HTR-8/SVneo (cell line): Measurements from ENCODE around the gene ACOX1.

Experiments used
- DNase-seq: peaks from one replicate; pipeline ENCODE4 v3.0.0; 2011; ENCODE audit warnings: low spot score, mixed read lengths; ENCODE audit not compliant: insufficient read length
- FAIRE-seq: peaks from 2 replicates; lab custom pipeline; 2011; peaks lifted over from hg19 to GRCh38; lab: Jason Lieb, UNC

Gene ACOX1

DNA sequence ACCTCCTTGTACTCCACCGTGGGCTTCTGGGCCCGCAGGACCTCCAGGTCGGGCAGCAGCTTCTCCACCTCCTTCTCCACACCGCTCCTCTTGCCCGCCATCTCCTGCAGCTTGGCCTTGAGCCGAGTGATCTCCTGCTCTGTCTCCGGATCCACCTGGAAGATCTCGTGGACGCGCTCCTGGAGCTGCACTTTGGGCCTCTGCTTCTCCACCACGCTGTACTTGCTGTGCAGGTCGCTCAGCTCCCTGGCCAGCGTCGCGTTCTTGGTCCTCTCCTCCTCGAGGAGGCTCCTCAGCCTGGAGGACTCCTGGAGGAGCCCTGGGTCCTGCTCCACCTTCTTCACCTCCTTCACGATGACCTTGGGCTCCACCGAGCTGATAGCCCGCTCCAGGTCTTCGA, 30.5 kb upstream of the ACOX1 start:
- FAIRE-seq (no peak), DNase-seq (no peak)

DNA sequence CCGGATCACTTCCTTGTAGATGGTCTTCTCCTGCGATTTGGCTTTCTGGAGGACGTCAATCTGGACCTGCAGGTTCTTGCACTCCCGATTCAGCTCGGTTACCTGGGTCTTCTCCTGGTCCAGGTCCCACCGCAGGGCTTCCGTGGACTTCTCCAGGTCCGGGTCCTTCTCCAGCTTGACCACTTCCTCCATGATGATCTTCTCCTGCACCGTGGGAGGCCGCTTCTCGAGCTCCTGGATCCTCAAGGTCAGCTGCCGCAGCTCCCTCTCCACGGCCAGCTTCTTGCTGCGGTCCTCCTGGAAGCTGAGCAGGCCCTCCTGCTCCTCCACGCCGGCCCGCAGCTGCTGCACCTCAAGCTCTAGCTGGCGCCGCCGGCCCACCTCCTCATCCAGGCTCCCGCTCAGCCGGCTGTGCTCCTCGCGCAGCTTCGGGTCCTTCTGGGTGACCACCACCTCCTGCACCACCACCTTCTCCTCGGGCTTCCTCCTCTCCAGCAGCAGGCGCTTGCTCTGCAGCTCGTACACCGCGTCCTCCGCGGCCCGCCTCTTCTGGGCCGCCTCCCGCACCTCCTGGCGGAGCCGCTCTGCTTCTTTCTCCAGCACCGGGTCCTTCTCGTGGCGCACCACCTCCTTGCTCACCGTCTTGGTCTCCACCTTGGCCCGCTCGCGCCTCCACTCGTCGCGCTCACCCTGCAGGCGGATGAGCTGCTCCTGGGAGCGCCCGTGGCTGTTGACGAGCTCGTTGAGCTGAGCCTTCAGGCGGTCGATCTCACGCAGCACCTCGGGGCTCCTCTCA, 29.9 kb upstream of the ACOX1 start:
- FAIRE-seq = no peak
- no peak for DNase-seq

DNA sequence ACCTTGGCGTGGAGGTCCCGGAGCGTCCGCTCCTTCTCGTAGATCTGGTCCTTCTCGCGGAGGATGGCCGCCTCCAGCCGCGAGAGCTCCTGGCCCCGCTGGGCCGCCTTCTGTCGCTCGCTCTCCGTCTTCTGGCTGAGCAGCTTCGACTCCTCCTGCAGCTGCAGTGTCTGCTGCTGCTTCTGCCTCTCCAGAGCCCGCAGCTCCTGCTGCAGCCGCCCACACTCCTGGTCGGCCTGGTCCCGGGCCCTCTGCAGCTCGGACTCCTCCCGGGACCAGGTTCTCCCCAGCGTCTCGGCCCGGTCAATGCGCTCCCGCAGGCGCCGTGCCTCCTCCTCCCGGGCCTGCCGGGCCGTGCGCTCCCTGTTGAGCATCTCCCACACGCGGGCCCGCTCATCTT, 29.2 kb upstream of the ACOX1 start:
- FAIRE-seq (no peak), DNase-seq (no peak)

DNA sequence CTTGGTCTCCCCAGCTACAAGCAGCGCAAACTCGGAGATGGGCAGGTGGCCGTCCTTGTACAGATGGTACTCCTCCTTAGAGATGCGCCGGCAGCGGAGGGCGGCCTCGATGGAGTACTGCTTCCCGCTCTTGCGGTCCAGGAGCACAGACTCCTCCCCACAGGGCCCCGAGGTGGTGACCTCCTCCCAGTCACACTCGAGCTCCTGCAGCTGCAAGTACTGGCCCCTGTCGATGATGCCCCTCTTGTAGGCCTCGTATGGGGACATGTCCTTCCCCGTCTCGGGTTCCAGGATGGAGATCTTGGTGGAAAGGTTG, 28.8 kb upstream of the ACOX1 start:
- no peak for DNase-seq
- no peak for FAIRE-seq

DNA sequence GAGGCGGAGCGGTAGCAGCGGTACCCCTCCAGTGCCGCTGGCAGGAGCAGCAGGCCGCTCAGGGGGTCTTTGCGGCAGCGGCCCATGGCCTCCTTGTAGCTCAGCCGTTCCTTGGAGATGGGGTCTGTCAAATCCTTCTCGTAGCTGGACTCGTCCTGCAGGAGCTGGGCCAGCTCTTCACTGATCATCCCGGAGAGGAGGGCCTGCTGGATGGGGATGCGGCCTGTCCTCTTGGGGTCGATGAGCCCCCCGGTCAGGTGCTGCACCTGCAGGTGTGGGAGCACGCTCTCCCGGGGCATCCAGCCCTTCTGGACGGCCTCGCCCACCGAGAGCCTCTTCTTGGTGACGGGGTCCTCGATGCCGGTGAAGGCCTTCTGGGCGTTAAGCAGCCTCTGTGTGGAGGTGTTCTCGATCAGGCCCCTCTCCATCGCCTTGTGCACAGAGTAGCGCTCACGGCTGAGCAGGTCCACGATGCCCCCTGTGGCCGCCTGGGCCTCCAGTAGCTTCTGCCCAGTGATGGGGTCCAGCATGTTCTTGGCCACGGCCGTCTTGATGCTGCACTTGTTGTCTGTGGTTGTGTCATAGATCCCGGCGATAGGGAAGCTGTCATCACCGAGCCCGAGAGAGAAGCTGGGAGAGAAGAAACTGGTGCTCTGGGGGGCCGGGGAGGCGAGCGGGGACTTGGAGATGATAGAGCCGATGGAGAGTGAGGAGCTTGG, 28.3 kb upstream of the ACOX1 start:
- FAIRE-seq = peak; percentile 33
- DNase-seq = no peak

DNA sequence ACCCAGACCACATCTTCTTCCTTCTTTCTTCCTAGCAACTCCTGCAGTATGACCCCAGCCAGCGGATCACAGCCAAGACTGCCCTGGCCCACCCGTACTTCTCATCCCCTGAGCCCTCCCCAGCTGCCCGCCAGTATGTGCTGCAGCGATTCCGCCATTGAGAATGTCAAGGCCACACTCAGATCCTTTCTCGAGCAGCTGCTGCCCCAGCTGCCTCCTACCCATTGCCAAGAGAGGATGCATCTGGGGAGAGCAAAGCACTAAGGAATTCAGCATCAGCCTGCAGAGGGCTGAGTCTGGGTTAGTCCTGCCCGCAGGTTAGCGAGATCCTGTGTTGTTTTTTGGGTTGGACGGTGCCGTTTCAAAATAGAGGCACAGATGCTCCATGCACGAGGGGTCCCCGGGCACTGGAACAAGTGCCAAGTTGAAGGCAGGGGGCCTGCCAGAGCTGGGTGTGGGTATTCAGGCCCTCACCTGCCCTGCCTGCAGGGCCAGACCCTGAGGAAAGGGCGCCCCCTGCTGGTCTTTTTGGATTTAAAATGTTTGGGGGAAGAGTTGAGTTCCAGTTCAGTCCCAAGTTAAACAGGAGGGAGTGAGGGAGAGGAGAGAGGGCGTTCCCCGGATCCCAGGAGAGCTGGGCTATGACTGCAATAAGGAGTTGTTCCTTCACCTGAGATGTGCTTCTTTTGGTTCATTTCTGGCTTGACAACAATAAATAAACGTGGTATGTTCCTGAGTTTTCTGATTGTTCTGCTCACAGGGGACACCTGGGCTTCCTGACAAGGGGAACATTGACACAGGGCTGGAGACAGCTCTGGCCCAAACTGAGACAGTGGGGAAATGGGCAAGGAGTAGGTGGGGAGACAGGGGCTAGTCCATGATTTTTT, 26.5 kb upstream of the ACOX1 start:
- DNase-seq = peak; percentile 73
- FAIRE-seq = peak; percentile 64

DNA sequence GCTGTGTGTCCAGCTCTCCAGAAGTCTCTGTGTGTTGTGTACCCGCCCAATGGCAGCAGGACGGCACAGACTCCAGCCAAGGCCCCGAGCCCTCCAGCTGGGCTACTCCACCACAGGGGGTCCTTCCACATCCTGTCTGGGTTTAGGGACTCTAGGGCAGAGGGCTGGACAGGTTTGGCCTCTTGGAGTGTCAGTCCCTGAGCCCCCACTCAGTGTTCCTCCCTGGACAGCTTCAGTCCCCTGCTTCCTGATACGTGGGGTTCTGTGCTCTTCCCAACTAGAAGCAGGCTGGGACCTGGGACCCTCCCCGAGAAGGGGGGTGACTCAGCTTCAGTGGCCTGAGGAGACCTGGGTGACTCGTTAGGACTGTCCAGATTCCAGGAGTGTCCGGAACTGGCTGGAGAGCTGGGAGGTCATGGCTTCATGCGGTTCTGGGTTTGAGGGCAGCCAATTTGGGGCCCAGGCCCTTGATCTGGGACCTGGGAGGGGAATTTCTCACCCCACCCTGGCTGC, 25.8 kb upstream of the ACOX1 start:
- DNase-seq = no peak
- no peak for FAIRE-seq

DNA sequence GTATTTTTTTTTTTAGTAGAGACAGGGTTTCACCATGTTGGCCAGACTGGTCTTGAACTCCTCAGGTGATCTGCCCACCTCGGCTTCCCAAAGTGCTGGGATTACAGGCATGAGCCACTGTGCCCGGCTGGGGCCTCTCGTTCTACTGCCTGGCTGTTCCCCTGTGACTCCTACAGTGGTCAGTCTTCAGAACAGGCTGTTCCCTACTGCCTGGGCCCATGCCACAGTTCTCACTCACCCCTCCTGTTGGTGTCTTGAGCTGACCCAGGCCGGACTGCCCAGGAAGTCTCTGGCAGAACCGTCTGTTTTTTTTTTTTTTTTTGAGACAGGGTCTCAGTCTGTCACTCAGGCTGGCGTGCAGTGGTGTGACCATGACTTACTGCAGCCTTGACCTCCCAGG, 24.9 kb upstream of the ACOX1 start:
- no peak for DNase-seq
- FAIRE-seq = no peak

DNA sequence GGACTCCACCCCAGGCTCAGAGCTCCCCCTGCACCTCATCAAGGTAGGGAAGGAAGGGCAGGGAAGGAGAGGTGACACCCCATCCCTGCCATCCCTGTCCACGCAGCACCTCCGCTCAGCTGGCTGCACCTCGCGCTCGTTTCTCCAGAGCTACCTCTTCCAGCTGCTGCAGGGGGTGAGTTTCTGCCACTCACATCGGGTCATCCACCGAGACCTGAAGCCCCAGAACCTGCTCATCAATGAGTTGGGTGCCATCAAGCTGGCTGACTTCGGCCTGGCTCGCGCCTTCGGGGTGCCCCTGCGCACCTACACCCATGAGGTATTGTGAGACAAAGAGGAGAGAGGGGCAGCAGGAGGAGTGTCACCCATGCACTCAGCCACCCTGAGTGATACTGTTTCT, 23.1 kb upstream of the ACOX1 start:
- FAIRE-seq = no peak
- no peak for DNase-seq

DNA sequence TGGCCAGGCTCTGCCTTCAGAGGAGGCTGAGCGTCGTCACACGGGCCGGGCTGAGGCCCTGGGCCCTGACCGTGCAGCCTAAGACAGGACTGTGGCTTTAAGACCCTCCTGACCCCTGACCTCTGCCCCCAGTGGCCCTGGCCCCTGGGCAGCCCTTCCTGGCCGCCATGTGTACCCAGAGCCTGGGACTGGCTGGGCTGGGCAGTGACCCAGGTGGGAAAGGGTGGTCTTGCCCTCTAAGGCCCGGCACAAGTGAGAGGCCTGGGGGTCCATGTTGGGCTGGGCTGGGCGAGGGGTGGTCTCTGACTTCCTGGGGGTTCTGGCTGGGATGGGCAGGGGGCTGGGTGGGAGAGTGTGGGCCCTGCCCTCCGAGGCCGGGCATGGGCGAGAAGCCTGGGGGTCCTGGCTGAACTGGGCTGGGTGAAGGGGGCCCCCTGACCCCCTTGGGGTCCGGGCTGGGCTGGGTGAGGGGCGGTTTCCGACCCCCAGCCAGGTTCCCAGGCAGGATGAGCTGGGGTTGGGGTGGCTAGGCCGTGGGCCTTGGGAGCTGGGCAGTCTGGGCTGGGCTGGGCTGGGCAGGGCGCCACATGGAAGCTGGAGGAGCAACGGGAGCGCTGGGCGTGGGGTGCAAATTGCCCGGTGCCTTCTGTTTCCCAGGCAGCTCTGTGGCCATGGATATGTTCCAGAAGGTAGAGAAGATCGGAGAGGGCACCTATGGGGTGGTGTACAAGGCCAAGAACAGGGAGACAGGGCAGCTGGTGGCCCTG, 22.0 kb upstream of the ACOX1 start, which contains the start of gene CDK3:
TSS of gene CDK3 (plus strand) at position 101 of the 767 bp plus-strand sequence. CDS start at position 672, 571 bp downstream.
- FAIRE-seq (no peak), DNase-seq (no peak)

DNA sequence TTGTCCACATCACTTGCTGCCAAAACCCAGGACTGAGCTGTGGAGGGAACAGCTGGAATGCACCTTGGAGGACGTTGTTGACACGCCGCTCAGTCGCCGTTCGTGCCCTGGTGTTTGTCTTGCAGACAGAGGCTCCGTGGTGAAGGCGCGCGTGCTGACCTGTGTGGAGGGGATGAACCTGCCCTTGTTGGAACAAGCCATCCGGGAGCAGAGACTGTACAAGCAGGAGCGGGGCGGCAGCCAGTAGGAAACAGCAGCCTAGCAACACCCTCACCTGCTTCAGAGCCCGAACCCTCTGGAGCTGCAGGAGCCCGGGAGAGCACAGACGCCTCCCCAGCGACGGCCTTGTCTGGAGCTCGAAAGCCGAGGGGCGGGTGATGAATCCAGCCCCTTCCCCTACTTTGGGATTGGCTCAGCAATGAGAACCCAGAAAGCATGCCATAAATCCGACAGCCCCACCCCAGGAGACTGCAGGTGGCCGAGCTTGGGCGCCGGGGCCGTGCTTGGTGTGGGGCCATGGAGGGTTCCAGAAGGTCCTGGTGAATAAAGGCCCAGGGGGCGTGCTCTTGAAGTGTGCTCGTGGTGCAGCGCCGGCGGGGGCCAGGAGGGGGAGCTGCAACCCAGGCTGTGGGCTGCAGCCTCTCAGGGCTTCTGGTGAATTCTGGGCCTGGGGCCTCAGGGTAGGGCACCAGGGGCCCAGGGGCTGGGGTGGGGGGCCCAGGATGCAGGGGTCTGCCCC, 21.2 kb upstream of the ACOX1 start:
- DNase-seq = peak; percentile 80
- FAIRE-seq = no peak

DNA sequence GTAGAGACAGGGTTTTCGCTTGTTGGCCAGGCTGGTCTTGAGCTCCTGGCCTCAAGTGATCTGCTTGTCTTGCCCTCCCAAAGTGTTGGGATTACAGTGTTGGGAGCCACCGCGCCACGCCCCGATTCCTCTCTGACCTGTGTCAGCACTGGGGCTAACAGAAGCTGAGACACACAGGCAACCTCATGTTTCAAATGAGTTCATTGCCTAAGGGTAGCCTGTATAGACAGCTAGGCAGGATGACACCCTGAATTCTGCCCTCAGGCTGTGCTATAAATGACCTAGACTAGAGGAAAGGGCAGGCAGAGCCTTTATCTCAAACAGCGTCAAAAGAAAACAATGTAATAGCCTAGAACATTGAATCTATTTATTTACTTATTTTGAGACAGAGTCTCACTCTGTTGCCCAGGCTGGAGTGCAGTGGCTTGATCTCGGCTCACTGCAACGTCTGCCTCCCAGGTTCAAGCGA, 19.4 kb upstream of the ACOX1 start:
- DNase-seq (no peak), FAIRE-seq (peak; percentile 74)

DNA sequence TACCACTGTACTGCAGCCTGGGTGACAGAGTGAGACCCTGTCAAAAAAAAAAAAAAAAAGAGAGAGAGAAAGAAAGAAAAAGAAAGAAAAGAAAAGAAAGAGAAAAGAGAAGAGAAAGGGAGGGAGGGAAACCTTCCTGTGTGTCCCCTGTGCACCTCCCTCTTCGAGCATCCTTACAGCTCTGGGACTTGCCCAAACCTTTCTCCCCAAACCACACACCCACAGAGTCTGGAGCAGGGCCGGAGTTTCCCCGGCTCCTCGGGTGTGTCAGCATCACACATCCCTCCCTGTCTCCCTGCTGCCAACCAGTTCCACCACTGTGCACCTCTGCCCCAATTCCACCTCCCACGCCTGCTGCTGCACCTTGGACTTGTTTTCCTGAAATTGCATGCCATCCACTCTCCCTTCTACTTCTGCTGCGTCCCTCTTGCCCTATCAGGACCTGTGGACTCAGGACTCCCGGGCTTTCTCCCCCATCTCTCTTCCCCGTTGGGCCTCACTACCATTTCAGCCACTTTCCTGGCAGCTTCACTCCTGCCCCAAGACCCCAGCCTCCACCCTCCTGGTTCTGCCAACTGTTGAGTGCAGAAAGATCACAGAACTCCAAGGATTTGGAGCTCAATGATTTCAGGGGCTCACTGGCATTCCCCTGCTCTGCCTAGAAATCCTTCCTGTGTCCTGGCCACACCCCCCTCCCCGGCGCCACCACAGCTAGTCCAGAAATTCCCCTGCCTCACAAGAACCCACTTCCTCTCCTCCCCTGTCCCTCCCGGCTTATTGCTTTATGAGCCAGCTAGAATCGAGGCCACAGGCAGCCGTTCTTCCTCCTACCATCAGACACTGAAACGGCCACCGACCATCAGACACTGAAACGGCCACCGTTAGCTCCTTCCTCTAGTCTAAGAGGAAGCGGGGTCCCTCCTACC, 18.0 kb upstream of the ACOX1 start:
- FAIRE-seq = peak; percentile 67
- peak; percentile 78 for DNase-seq

DNA sequence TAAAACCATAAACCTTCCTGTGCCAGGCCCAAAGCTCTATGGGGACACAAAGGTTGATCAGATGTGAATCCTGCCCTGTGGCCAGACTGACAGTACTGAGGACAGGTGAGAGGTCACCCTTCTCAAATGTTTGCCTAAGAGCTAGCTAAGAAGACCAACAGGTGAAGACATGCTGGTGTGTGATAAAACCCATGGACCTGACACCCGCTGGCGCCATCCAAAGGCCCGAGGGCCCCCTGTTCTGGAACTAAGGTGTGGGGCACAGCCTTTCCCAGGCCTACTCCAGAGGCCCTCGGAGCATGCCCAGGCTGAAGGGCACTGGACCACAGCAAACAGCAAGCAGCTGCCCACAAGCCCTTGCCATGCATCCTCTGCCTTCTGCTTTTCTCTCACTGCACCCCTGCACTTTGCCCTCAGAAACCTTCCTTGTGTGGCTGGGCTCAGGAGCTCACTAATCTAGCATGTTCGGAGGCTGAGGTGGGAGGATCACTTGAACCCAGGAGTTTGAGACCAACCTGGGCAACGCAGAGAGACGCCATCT, 16.5 kb upstream of the ACOX1 start:
- DNase-seq (no peak), FAIRE-seq (no peak)

DNA sequence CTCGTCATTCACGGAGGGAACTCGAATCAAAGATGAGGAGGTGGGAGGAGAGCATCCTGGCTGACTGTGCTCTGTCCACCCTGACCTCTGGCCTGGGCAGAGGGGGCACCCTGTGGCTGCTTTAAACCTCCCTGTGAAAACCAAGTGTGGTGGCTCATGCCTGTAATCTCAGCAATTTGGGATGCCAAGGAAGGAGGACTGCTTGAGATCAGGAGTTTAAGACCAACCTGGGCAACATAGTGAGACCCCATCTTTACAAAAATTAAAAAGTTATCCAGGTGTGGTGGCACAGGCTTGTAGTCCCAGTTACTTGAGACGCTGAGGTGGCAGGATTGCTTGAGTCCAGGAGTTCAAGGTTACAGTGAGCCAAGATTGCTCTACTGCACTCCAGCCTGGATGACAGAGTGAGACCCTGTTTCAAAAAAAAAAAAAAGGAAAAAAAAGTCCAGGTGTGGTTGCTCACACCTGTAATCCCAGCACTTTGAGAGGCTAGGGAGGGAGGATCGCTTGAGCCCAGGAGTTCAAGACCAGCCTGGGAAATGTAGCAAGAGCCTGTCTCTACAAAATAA, 15.9 kb upstream of the ACOX1 start:
- FAIRE-seq = no peak
- DNase-seq = no peak

DNA sequence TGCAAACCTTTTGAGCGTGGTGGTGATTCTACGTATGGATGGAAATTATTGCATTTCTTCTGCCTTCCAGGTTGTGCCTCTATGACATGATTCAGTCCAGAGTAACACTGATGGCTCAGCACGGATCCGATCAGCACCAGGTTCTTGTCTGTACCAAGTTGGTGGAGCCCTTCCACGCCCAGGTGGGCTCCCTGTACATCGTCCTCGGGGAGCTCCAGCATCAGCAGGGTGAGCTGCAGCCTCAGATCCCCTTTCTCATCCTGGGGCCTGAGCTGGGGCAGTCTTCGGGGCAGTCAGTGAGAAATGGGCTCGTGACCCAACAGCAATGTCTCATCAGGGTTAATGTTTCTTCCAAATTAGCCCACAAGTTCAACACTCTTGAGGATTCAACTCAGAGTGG, 12.4 kb upstream of the ACOX1 start:
- no peak for DNase-seq
- FAIRE-seq = peak; percentile 28

DNA sequence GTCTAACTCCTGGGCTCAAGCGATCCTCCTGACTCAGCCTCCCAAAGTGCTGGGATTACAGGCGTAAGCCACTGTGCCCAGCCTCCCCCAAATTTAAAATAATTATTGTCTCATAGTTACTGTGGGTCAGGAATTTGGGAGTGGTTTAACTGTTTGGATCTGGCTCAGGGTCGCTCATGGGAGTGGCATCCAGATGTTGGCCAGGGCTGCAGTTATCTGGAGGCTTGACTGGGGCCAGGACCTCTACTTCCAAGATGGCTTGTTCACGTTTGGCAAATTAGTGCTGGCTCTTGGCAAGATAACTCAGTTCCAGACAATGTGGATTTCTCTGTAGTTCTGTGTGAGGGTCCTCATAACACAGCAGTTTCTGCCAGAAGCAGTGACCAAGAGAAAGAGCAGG, 8.1 kb upstream of the ACOX1 start:
- DNase-seq = no peak
- no peak for FAIRE-seq
